ENCODE measurements around the gene NLRP11. TPM values are rescaled to one million over a fixed set of nuclear protein-coding genes. Genes with fewer than 3 reads are reported as not detected.

Gene NLRP11
- polyA plus RNA-seq, 4 donors, result 0.07 to 0.10 TPM; not detected in 2

Other genes with a start within 250 kb of the NLRP11 start
- 10 to 100 TPM in 1 of 4 donors, 1 to 10 TPM in 3; 7.2 to 13.0 (median 7.4) TPM for gene FIZ1, start 232.5 kb downstream of the NLRP11 start, polyA plus RNA-seq
- 10 to 100 TPM; 23.2 to 63.5 (median 45.7) TPM for gene ZNF524, start 231.7 kb downstream of the NLRP11 start, polyA plus RNA-seq
- 10 to 100 TPM in 1 of 4 donors, 1 to 10 TPM in 3; 4.0 to 10.3 (median 5.5) TPM for gene ZNF865, start 226.4 kb downstream of the NLRP11 start, polyA plus RNA-seq
- gene ZNF784, start 207.4 kb downstream of the NLRP11 start, polyA plus RNA-seq, result 10 to 100 TPM in 3 of 4 donors, 1 to 10 TPM in 1; 9.5 to 16.3 (median 11.0) TPM
- 10 to 100 TPM in 3 of 4 donors, 1 to 10 TPM in 1; 8.3 to 28.5 (median 16.6) TPM for gene ZNF580, start 191.0 kb downstream of the NLRP11 start, polyA plus RNA-seq
- 10 to 100 TPM; 15.9 to 29.2 (median 23.3) TPM for gene ZNF581, start 188.3 kb downstream of the NLRP11 start, polyA plus RNA-seq
- 10 to 100 TPM in 1 of 4 donors, 1 to 10 TPM in 3; 2.5 to 12.1 (median 5.6) TPM for gene CCDC106, start 183.8 kb downstream of the NLRP11 start, polyA plus RNA-seq
- gene U2AF2, start 177.0 kb downstream of the NLRP11 start, polyA plus RNA-seq, result 100 to 1,000 TPM in 2 of 4 donors, 10 to 100 TPM in 2; 74.0 to 161 (median 115) TPM
- gene EPN1, start 156.8 kb downstream of the NLRP11 start, polyA plus RNA-seq, result 100 to 1,000 TPM; 149 to 193 (median 168) TPM
- gene NLRP9, start 93.6 kb downstream of the NLRP11 start, polyA plus RNA-seq, result under 1 TPM in 2 of 4 donors, not detected in 2; 0.01 TPM
- under 1 TPM in 2 of 4 donors, not detected in 2; 0.04 to 0.25 TPM for gene RFPL4A, start 72.9 kb downstream of the NLRP11 start, polyA plus RNA-seq
- gene RFPL4AL1, start 62.9 kb downstream of the NLRP11 start, polyA plus RNA-seq, result not detected
- under 1 TPM in 1 of 4 donors, not detected in 3; 0.09 TPM for gene NLRP4, start 4.5 kb upstream of the NLRP11 start, polyA plus RNA-seq
- gene NLRP13, start 100.3 kb upstream of the NLRP11 start, polyA plus RNA-seq, result not detected
- gene NLRP8, start 115.8 kb upstream of the NLRP11 start, polyA plus RNA-seq, result not detected
- not detected for gene NLRP5, start 154.8 kb upstream of the NLRP11 start, polyA plus RNA-seq

Measured in small intestine (tissue), 4 donors.